ENCODE measurements around the gene PLEKHA7. TPM values are rescaled to one million over a fixed set of nuclear protein-coding genes. Genes with fewer than 3 reads are reported as not detected.
"Not testable (repeated sequence)": the region's sequence is repeated elsewhere in the genome, so short reads cannot be mapped to it uniquely, and the experiment has no call there.

PLEKHA7 gene
- total RNA-seq, 1 donor from 2014 or later = 25.3 TPM

GRCh38 chr11:16893456-16894066, 120.7 kb downstream of the PLEKHA7 start:
- no peak for TF ChIP-seq CTCF (IDR thresholded peaks at IDR 0.05; ENCODE audit: insufficient read depth, low read length, poor library complexity, severe bottlenecking)
- no peaks in the 10 kb centered on the region for H3K36me3 ChIP-seq (ENCODE audit: control insufficient read depth, insufficient read depth, low read length)
- no peak for DNase-seq (ENCODE audit: low read depth)

GRCh38 chr11:16891964-16892363, 122.2 kb downstream of the PLEKHA7 start:
- H3K27me3 ChIP-seq (ENCODE audit: control insufficient read depth, insufficient read depth, low read length) = no peaks in the 10 kb centered on the region
- no peaks in the 10 kb centered on the region for H3K36me3 ChIP-seq (ENCODE audit: control insufficient read depth, insufficient read depth, low read length)
- no peak for TF ChIP-seq CTCF (IDR thresholded peaks at IDR 0.05; ENCODE audit: insufficient read depth, low read length, poor library complexity, severe bottlenecking)
- no peak for DNase-seq (ENCODE audit: low read depth)
- no peak overlapping the region for H3K4me3 ChIP-seq (ENCODE audit: low read depth, low read length)

More at GRCh38 chr11:16893456-16894066, 120.7 kb downstream of the PLEKHA7 start:
- no peak overlapping the region for H3K4me3 ChIP-seq (ENCODE audit: low read depth, low read length)
- H3K27me3 ChIP-seq (ENCODE audit: control insufficient read depth, insufficient read depth, low read length) = no peaks in the 10 kb centered on the region

GRCh38 chr11:16891165-16891564, 123.0 kb downstream of the PLEKHA7 start:
- H3K36me3 ChIP-seq (ENCODE audit: control insufficient read depth, insufficient read depth, low read length) = no peaks in the 10 kb centered on the region
- H3K4me3 ChIP-seq (ENCODE audit: low read depth, low read length) = no peak overlapping the region
- no peaks in the 10 kb centered on the region for H3K27me3 ChIP-seq (ENCODE audit: control insufficient read depth, insufficient read depth, low read length)
- no peak for TF ChIP-seq CTCF (IDR thresholded peaks at IDR 0.05; ENCODE audit: insufficient read depth, low read length, poor library complexity, severe bottlenecking)
- no peak for DNase-seq (ENCODE audit: low read depth)

GRCh38 chr11:16890442-16890841, 123.8 kb downstream of the PLEKHA7 start:
- TF ChIP-seq CTCF (IDR thresholded peaks at IDR 0.05; ENCODE audit: insufficient read depth, low read length, poor library complexity, severe bottlenecking) = no peak
- Histone ChIP-seq H3K4me3 (ENCODE audit: low read depth, low read length) (no peak overlapping the region), H3K27me3 (ENCODE audit: control insufficient read depth, insufficient read depth, low read length) (no peaks in the 10 kb centered on the region), H3K36me3 (ENCODE audit: control insufficient read depth, insufficient read depth, low read length) (no peaks in the 10 kb centered on the region)
- no peak for DNase-seq (ENCODE audit: low read depth)

- H3K4me3 ChIP-seq (ENCODE audit: low read depth, low read length) = no peak overlapping the region
- no peaks in the 10 kb centered on the region for H3K27me3 ChIP-seq (ENCODE audit: control insufficient read depth, insufficient read depth, low read length)
- no peaks in the 10 kb centered on the region for H3K36me3 ChIP-seq (ENCODE audit: control insufficient read depth, insufficient read depth, low read length)
- TF ChIP-seq CTCF (IDR thresholded peaks at IDR 0.05; ENCODE audit: insufficient read depth, low read length, poor library complexity, severe bottlenecking) = no peak
- no peak for DNase-seq (ENCODE audit: low read depth)
Observed at GRCh38 chr11:16889905-16890304, 124.3 kb downstream of the PLEKHA7 start.

- H3K4me3 ChIP-seq (ENCODE audit: low read depth, low read length); DNase-seq (ENCODE audit: low read depth); H3K36me3 ChIP-seq (ENCODE audit: control insufficient read depth, insufficient read depth, low read length): not testable (repeated sequence)
Observed at GRCh38 chr11:16889010-16889409, 125.2 kb downstream of the PLEKHA7 start.

GRCh38 chr11:16887887-16888286, 126.3 kb downstream of the PLEKHA7 start:
- DNase-seq (ENCODE audit: low read depth); H3K36me3 ChIP-seq (ENCODE audit: control insufficient read depth, insufficient read depth, low read length): not testable (repeated sequence)

More at GRCh38 chr11:16889010-16889409, 125.2 kb downstream of the PLEKHA7 start:
- H3K27me3 ChIP-seq (ENCODE audit: control insufficient read depth, insufficient read depth, low read length) = not testable (repeated sequence)

More at GRCh38 chr11:16887887-16888286, 126.3 kb downstream of the PLEKHA7 start:
- not testable (repeated sequence) for H3K27me3 ChIP-seq (ENCODE audit: control insufficient read depth, insufficient read depth, low read length); H3K4me3 ChIP-seq (ENCODE audit: low read depth, low read length)
